D341Med (cell line): ENCODE measurements around the gene TMEM88.
A peak's percentile ranks its signal among the peaks of the same experiment; 100 is the strongest.

Source experiments
- DNase-seq: peaks from one replicate; pipeline ENCODE4 v3.0.0; 2012; ENCODE audit warnings: low spot score

Gene TMEM88

DNA sequence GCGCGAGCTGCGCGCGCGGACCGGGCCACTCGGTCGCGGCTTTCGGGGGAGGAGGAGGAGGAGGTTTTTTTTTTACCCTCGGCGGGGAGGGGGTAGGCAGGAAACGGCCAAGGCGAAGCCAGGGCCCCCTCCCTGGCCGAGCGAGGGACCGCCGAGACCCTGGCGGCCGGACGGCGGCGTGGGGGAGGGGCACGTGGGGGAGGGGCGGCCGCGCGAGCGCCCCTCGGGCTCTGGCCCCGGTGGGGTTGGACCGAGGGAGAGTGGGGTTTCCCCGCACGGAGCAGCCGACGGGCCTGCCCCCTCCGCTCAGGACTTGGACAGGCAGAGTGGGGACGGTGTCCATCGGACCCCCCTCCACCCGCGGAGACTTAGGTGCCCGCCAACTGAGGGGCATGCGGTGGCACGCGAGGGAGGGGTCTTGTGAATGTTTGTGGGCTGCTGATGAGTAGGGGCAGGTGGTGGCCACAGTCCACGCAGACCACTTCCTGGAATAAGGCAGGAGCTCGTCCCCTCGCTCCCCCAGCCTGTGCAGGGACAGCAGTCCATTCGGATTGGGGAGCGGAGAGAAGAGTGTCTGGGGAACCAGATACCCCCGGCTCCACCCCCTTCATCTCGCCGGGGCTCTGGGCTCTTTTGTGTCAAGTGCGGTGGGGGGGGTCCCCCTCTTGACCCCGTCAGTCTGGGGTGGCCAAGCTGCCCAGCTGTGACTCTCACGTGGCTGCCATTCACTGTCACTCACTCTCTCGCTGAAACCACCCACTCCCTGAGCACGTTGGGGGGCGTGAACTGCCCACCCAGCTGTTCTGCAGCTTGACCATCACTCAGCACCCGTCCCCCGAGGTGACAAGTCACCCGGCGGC lies 30.7 kb downstream of the TMEM88 start:
- DNase-seq: peak; percentile 47

GRCh38 chr17:7886227-7887037 lies 31.6 kb downstream of the TMEM88 start:
- no peak for DNase-seq

DNA sequence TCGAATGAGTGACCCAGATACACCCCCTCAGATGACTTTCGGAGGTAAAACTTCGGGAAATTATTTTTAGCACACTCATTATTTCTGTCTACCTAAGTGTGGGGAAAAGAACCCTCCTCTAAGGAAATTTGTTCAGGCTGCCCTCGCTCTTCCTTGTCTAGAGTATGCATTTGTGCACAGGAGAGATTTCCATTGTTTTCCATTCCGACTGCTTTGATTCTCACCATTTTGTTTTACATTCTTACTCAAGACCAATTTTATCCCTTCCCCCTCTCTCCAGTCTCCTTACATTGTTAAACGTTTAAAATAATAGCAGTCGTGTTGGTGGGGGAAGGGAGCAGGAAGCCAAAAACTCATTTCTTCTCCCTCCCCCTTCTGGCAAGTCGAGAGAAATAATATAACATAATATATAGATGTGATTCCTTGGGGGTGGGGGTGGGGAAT lies 32.2 kb downstream of the TMEM88 start:
- DNase-seq: no peak

- peak; percentile 86 for DNase-seq
Measured at GRCh38 chr17:7887482-7888183, 32.8 kb downstream of the TMEM88 start.

DNA sequence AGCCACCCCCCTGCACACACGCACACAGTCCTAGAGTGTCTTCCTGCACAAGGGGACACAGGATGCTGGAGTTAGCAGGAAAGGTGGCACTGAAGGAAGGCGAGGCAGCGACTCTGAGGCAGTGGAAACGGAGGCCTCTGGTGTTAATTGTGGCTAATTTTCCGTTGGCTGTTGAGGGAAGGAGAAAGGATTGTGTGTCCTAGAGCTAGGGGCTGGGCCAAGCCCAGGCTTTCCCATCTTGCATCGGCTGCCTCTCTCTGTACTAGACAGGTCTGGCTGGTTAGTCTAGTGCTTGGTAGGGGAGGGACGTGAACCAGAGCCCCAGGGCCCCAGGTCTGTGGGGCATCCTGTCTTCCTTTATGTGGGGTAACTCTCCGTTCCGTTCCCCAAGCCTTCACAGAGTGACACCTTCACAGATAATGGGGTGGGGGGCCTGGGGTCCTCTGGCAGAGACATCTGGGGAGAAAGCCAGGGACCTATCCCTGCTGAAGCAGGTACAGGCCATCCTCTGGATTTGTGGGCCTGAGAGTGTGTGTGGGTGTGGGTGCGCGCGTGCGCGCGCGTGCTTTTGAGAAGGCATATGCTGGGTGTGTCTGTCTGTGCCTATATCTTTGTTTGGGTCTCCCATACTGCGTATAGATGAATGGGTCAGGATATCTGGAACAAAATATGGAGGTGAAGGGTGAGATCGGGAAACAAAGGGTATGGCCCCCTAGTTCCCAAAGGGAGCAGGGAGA lies 33.5 kb downstream of the TMEM88 start, which contains the start of gene CHD3:
TSS of gene CHD3 (plus strand) at position 606 of the 737 bp plus-strand sequence. CDS start 212 bp downstream, outside the sequence.
- no peak for DNase-seq

DNA sequence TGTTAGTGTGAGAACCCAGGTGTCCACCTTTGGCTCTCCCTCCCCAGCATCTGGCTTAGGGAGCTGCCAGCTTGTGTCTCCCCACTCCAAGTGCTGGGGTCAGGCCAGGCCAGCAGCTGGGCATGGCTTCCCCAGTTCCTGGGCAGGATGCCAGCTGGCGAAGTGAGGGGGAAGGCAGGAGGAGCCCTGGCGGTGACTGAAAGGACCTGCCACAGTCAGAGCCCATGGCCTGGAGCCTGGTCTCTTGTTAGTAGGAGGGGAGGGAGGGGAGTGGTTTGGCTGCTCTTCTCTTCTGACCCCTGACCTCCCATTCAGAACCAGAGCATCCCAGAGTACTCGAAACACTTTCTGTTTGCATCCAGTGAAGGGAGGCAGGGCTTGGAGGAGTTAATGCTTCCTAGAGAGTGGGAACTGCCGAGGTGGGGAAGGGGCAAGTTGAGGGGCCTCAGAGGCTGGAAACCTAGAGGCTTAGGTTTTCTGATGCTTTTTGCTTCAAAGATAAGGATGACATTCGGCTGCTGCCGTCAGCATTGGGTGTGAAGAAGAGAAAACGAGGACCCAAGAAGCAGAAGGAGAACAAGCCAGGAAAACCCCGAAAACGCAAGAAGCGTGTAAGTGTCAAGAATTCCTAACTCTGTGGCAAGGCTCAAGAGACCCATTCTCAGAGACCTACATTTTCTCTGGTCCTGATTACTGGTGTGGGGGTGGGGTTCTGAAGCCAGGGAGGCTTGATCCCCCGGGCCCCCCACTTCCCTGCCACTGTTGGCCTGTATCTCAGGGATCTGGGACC lies 34.5 kb downstream of the TMEM88 start:
- DNase-seq: peak; percentile 81

- DNase-seq: no peak
Measured at GRCh38 chr17:7893187-7893880, 38.5 kb downstream of the TMEM88 start.

DNA sequence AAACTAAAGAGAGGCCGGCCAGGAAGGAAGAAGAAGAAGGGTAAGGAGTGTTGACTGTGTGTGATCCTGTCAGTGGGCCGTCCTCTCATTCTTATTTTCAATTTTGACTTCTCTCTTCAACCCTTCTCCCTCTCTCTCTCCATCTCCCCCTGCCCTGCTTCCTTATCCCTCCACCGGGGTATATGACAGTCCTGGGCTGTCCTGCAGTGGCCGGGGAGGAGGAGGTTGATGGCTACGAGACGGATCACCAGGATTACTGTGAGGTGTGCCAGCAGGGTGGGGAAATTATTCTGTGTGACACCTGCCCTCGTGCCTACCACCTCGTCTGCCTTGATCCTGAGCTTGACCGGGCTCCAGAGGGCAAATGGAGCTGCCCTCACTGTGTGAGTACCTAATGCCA lies 39.4 kb downstream of the TMEM88 start:
- DNase-seq: no peak

GRCh38 chr17:7894866-7895265 lies 40.0 kb downstream of the TMEM88 start:
- DNase-seq: no peak

DNA sequence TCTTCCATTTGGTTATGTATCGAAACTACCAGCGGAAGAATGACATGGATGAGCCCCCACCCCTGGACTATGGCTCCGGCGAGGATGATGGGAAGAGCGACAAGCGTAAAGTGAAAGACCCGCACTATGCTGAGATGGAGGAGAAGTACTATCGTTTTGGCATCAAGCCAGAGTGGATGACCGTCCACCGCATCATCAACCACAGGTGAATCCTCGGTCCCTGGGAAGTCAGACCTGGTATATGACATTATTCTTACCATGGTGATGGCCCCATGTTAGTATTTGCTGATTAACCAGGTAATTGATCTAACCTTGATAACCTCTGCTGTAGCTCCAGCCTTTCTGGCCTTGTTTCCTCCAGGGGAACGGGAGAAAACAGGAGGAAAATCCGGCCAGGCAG lies 42.2 kb downstream of the TMEM88 start:
- no peak for DNase-seq

GRCh38 chr17:7897773-7898172 lies 42.9 kb downstream of the TMEM88 start:
- no peak for DNase-seq

DNA sequence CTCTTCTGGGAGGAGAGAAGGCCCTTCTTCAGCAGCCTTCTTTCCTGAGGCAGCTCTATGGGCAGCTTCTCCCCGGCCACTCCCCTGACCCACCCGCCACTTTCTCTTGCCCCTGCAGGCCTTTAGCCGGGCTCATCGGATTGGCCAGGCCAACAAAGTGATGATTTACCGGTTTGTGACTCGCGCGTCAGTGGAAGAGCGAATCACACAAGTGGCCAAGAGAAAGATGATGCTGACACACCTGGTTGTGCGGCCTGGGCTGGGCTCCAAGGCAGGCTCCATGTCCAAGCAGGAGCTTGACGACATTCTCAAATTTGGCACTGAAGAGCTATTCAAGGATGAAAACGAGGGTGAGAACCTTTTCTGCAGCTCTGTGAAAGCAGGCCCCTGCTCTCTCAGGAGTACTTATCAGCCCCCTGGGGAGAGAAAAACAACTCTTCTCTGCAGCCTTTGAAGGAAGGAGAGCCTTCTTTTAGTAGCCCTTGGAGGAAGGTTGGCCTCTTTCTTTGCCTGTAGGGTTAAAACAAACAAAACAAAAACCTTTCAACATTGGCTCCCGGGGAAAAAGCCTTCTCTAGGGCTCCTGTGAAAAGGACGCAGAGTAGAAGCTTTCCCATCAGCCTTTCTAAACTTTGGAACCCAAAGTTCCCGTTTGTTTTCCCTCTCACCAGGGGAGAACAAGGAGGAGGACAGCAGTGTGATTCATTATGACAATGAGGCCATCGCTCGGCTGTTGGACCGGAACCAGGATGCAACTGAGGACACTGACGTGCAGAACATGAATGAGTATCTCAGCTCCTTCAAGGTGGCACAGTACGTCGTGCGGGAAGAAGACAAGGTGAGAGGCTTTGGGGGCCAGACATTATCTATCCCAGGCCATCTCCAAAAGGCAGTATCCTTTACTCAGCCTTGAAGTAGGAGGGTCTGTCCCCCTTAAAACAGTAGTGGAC lies 48.6 kb downstream of the TMEM88 start:
- DNase-seq: no peak
